Renal cortex interstitium (tissue), 11 donors: ENCODE measurements around the gene GCSAM. TPM values are rescaled to one million over a fixed set of nuclear protein-coding genes. Genes with fewer than 3 reads are reported as not detected.

ENCODE experiments used
- DNase-seq, 11 donors: peaks; one replicate each; pipeline ENCODE4 v3.0.0-alpha.2; 2013; ENCODE audit warnings: low read depth in 9 of 11, low spot score in 4 of 11; ENCODE audit errors: extremely low read depth in 1 of 11
- polyA plus RNA-seq, 3 donors: library from polyadenylated mRNA; unstranded; fragments of 120-200 nt; gene quantifications; one replicate each; pipeline ENCODE4 v1.2.1, GENCODE V29; 2013; ENCODE audit not compliant: insufficient read length in 3 of 3

GCSAM gene
- polyA plus RNA-seq, 3 donors: 1.3 to 3.1 (median 2.3) TPM

GRCh38 chr3:112115161-112115739 is 17.8 kb downstream of the GCSAM start:
- DNase-seq: no peak

DNA sequence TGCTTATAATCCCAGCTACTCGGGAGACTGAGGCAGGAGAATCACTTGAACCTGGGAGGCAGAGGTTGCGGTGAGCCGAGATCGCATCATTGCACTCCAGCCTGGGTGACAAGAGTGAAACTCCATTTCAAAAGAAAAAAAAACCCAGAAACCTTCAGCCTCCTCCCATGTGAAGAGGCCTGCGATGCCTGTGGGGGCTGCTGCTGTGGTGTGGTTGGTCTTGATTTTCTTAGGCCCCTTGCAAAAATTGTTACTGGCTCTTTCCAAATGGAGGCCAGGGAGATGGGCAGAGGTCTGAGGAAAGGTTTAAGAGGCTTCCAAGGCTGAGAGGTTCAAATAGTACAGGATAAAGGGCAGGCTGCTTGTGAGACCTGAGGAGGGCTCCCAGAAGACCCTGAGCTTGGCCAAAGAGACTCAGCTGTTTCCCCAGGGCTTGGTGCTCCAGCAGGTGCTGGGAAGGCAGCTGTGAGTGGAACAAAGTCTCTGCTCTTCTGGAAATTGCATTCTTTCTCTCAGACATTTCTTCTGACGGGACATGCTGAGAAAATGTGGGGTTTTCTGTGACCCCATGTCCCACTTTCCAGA is 18.4 kb downstream of the GCSAM start:
- no peak for DNase-seq

DNA sequence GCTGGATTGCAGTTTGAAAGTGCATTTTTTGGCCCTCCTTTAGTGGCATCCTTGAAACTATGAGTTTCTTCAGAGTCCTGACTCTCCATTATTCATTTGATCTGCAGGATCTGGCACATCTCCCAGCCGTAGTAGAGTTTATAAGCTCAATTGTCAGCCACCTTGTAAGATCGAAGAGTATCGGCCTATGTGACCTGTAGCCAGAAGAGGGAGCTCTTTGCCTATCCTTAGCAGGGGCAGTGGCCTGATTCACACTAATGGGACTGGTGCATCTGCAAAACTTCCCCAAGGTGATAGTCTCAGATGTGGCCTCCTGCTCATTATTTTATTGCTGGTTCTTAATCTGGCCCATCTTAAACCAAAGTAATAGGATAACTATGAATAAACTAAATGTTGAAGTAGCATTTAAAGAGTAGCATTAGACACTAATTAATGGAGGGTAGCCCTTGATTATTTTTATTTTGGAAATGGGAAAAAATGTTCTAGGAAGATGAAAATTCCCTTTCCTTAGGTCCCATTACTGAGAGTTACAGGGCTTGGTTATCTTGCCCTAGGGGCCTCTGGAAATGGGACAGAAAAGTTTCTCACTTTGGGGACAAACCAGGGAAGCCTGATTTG is 21.2 kb downstream of the GCSAM start:
- DNase-seq: peak in 3 of 11 donors; percentile 41 to 47 (median 45)

DNA sequence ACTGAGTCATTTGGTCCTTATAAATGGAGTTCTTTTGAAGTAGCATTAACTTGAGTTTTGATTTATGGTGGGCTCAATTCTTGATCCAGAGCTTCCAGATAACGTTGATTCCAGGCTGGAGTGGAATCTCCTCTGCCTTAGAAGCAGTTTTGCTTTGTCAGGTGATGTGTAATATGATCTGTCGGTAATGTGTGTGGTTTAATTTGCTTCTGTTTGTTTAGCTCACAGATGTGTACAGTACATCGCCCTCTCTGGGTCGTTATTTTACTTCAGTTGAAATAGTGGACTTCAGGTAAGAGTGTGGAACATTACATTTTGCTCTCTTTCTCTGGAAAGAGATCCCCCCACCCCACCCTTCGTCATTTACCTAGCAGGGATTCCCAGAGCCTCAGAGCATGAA is 23.7 kb downstream of the GCSAM start:
- DNase-seq: no peak

- DNase-seq: no peak
Observed at GRCh38 chr3:112104774-112105173, 28.3 kb downstream of the GCSAM start.

GRCh38 chr3:112101916-112102315 is 31.1 kb downstream of the GCSAM start:
- DNase-seq: no peak

DNA sequence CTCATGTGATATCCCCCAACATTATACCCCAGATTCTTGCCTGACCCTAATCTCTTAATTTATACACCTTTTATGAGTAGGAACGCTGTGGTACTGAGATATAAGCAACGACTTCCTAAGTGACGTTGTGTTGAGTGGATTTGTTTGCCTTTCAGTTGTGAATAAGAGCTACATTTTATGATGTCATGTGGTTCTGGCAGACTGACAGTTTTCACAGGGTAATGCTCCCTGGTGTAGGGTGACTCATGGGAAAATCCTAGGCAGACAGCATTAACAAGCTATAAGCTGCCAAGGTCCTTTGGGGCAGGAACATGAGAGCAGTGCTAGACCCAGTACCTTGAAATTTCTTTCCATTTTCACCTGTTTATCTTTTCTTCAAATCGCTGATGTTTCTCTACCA is 35.7 kb downstream of the GCSAM start:
- DNase-seq: no peak

GRCh38 chr3:112096176-112096575 is 36.9 kb downstream of the GCSAM start:
- DNase-seq: no peak

- no peak for DNase-seq
Observed at GRCh38 chr3:112095731-112096130, 37.3 kb downstream of the GCSAM start.

DNA sequence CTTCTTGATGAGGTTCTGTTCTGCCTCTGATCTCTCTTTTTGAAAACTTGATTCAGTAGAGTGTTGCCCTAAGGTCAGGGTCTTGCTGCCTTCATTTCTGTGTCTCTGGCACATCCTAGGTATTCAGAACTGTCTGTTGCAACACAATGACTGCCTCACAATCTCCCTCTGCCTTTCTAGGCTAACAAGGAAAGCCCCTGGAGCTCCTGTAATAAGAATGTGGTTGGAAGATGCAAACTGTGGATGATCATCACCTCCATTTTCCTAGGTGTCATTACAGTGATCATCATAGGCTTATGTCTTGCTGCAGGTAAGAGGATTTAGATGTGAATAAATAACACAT is 39.9 kb downstream of the GCSAM start:
- no peak for DNase-seq

GRCh38 chr3:112092496-112093179 is 40.4 kb downstream of the GCSAM start:
- no peak for DNase-seq

DNA sequence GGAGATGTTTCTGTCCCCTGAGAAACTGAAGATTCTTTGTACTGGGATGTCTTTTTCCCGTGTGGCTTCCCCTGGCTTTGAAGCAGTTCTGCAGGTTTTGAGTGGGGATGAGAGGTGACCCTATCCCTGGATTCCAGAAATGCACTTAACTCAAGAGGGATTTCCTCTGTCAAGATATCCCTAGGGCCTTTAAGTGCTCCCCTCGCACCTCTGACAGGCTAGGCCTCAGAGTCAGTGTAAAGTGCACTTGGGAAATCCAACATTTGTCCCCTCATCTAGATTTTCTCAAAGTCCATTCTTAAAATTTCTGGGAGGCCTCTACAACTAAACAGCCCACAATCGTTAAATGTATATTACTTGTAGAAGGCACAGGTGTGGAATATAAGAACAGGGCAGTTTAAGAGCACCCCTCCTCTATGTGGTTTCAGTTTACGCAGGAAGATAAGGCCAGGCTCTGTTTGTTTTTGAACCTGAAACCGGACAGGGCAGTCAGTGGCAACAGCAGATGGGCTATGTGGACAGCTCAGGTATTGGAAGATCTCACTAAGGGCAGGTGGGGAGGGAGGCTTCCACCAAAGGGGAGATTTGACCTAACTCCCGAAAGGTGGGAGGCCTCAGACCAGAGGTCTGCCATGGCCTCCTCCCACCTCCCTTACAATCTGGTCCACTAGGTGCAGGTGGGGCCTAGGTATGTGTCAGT is 42.0 kb downstream of the GCSAM start:
- no peak for DNase-seq

DNA sequence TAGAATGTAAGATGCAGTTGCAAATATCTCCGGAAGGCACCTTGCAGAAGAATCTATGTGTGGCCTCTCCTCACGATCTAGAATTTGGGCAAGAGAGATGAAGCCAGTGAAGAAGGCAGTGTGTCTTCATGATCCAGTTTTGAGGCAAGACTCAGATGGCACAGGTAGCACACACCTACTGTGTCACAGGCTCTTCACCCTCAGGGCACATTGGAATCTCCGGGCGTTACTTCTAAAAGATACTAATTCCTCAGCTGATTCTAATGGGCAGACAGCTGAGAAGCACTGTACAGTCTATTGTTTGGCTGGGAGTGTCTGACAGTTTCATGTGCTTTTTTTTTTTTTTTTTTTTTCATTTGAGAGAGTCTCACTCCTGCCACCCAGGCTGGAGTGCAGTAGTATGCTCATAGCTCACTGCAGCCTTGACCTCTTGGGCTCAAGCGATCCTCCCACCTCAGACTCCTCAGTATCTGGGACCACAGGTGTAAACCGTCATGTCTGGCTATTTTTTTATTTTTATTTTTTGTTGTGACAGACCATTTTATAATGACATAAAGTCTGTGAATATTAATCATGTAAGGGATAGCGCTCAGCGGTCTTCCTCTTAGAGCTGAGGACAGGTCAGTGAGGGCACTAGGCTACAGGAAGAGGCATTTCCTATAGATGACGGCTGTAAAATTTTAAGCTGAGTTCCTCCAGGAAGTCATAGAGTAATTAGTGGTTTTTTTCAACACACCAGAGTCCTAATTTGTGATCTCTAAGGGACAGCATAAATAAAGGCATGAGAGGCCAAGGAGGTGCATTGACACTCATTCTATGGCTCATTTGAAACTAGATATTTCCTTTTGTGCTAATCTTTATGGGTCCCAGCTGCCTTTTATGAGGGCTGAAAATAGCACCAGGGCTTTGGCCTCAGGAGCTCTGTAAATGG is 42.8 kb downstream of the GCSAM start:
- peak in 2 of 11 donors; percentile 42 to 46 for DNase-seq

DNA sequence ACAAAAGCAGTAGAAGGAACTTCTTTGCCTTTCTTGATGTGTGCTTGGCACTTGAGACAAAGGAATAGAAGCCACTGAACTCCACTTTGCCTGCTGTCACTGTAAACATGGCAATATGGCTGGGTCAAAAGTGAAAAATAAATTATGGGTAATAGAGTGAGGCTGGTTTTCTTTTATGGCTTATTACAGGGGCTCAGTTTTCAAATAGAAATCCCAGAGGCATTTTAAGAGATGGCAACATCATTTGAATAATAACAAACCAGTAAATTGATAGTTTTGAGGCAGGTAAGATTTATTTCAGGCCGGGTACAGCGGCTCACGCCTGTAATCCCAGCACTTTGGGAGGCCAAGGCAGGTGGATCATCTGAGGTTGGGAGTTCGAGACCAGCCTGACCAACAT is 44.1 kb downstream of the GCSAM start:
- DNase-seq: no peak

- DNase-seq: no peak
Observed at GRCh38 chr3:112087746-112088145, 45.3 kb downstream of the GCSAM start.

DNA sequence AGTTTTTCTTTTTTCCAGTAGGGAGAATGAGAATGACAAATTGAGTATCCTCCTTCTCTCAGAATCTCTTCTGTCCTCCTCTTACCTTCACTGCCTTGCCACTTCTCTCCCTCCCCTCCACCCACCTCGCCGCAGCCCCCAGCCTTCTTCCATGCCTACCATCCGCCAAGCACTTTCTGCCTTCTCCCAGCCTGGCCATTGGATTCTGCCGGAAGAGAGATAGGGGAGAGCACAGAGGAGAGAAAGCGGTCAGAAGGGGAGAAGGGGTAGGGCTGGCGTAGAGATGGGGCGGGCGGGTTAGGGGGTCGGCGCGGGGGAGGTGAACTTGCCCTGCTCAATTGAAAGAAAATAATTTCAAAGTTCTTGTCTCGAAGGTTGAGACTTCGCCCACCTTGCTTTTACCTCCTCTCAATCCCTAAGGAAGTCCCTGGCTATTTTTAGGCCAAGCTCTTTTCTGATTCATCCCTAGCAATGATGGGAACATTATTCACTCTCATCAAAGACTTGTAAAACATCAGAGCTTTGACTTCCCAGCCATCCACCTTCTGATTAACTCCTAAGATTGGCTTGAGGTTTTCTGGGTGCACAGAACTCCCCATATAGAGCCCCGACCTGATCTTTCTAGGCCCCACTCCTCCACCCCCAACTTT is 46.0 kb downstream of the GCSAM start:
- no peak for DNase-seq

- peak in 8 of 11 donors; percentile 72 to 80 (median 76) for DNase-seq
Observed at GRCh38 chr3:112086076-112086854, 46.8 kb downstream of the GCSAM start, which contains the start of gene C3orf52. Gene C3orf52, plus strand, starts transcription at chr3:112086389. Its CDS starts 19 bp downstream, at chr3:112086408.

- DNase-seq: no peak
Observed at GRCh38 chr3:112085735-112086075, 47.3 kb downstream of the GCSAM start.
